SH-SY5Y (cell line): ENCODE data around the gene CSTF2T.

ENCODE experiments used
- GATA2 ChIP-seq: IDR thresholded peaks from 2 replicates; pipeline ENCODE4 v1.6.1; 2011; ENCODE audit warnings: mild to moderate bottlenecking, low read depth, low read length
- GATA3 ChIP-seq: IDR thresholded peaks from 2 replicates; pipeline ENCODE4 v1.6.1; 2011; ENCODE audit warnings: low read depth, mild to moderate bottlenecking, low read length, moderate library complexity

DNA sequence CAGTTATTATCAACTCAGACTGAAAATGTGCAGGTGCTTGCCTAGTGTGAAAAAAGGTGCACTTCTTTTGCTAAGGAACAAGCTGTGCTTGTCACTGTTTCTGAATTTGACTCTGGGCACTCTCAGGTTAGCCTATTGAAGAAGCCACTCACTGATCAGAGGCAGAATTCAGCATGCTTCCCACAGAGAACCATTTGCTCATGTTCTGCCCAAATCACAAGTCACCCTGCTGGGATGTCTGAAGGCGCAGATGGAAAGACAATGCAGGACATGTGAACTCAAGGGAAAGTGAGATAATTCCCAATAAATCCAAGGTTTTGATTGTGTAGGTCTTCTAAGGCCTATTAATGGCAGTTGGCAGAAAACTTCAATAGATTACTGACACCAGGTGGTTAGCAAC lies 47.8 kb upstream of the CSTF2T start:
- TF ChIP-seq GATA3, result no peak
- TF ChIP-seq GATA2, result no peak
